ENCODE results near the gene AFAP1.

The AFAP1 gene

DNA sequence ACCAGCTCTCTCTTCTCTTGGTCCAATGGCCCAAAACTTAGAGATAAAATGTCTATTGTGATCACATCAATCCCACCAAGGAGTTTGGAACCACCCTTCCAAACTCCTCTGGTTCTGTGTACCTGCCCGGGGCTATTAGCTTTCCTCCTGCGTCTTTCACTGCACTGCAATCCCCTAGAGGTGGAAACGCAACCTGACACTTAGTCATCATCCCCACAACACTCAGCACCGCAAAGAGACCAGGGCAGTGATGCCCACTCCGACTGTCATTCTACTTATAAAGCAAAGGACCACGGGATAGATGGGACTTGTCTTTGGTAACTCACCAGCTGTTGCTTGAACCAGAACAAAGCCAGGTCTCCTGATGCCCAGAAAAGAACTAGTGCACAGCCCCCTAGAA, 22.0 kb downstream of the AFAP1 start:
- Histone ChIP-seq H3K36me3 (ENCODE audit: insufficient read depth, low read length) (no peaks in the 10 kb centered on the region), H4K20me1 (ENCODE audit: insufficient read depth, low read length, poor library complexity, severe bottlenecking) (no peaks in the 10 kb centered on the region), H3K9me2 (replicated peaks; ENCODE audit: low read depth, low read length) (no peaks in the 10 kb centered on the region), H3F3A (ENCODE audit: low read depth) (no peaks in the 10 kb centered on the region), H3K4me1 (ENCODE audit: insufficient read depth, low read length, poor library complexity, severe bottlenecking) (no peaks in the 10 kb centered on the region), H3K9ac (ENCODE audit: low read depth, low read length, poor library complexity, severe bottlenecking) (no peak overlapping the region), H3K4me2 (ENCODE audit: low read depth, low read length, poor library complexity, severe bottlenecking) (no peak overlapping the region), H3K27me3 (ENCODE audit: insufficient read depth, low read length, poor library complexity, severe bottlenecking) (no peaks in the 10 kb centered on the region), H2AFZ (ENCODE audit: low read length) (no peak overlapping the region), H3K4me3 (ENCODE audit: low read length, poor library complexity, severe bottlenecking) (no peak overlapping the region), H3K79me2 (ENCODE audit: insufficient read depth, low read length) (no peaks in the 10 kb centered on the region), H3K9me3 (ENCODE audit: insufficient read depth, low read depth, low read length) (no peaks in the 10 kb centered on the region)
- TF ChIP-seq, protein P1, sequence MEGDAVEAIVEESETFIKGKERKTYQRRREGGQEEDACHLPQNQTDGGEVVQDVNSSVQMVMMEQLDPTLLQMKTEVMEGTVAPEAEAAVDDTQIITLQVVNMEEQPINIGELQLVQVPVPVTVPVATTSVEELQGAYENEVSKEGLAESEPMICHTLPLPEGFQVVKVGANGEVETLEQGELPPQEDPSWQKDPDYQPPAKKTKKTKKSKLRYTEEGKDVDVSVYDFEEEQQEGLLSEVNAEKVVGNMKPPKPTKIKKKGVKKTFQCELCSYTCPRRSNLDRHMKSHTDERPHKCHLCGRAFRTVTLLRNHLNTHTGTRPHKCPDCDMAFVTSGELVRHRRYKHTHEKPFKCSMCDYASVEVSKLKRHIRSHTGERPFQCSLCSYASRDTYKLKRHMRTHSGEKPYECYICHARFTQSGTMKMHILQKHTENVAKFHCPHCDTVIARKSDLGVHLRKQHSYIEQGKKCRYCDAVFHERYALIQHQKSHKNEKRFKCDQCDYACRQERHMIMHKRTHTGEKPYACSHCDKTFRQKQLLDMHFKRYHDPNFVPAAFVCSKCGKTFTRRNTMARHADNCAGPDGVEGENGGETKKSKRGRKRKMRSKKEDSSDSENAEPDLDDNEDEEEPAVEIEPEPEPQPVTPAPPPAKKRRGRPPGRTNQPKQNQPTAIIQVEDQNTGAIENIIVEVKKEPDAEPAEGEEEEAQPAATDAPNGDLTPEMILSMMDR (conservative IDR thresholded peaks at IDR 0.05; ENCODE audit: low read length) = no peak
- no peak for TF ChIP-seq EZH2phosphoT487 (IDR thresholded peaks at IDR 0.05; ENCODE audit: borderline replicate concordance)

DNA sequence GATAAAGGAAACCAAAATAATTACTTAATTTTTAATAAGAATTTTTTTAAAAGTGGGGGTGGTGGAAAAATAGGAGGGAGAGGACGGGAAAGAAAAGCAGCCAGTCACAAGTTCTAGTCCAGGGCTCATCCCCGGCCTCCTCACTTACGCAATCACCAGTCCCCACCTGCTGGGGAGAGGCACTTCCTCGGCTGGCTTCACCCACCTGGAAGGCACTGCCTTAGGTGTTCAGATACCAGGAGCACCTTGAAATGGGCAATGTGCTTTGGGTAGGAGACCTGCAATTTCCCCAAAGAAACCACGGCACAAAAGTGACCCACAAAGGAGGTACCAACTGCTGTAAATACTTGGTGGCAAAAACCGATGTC, 23.8 kb downstream of the AFAP1 start:
- no peaks in the 10 kb centered on the region for H4K20me1 ChIP-seq (ENCODE audit: insufficient read depth, low read length, poor library complexity, severe bottlenecking)
- no peaks in the 10 kb centered on the region for H3K36me3 ChIP-seq (ENCODE audit: insufficient read depth, low read length)
- TF ChIP-seq, protein P1 (conservative IDR thresholded peaks at IDR 0.05; ENCODE audit: low read length) = no peak
- TF ChIP-seq EZH2phosphoT487 (IDR thresholded peaks at IDR 0.05; ENCODE audit: borderline replicate concordance) = no peak
- no peaks in the 10 kb centered on the region for H3F3A ChIP-seq (ENCODE audit: low read depth)
- H3K4me1 ChIP-seq (ENCODE audit: insufficient read depth, low read length, poor library complexity, severe bottlenecking) = no peaks in the 10 kb centered on the region
- no peaks in the 10 kb centered on the region for H3K9me2 ChIP-seq (replicated peaks; ENCODE audit: low read depth, low read length)
- no peaks in the 10 kb centered on the region; the same call in 1 of the 2 replicates for H3K9me3 ChIP-seq (ENCODE audit: insufficient read depth, low read depth, low read length)
- H3K79me2 ChIP-seq (ENCODE audit: insufficient read depth, low read length) = no peaks in the 10 kb centered on the region
- H3K4me3 ChIP-seq (ENCODE audit: low read length, poor library complexity, severe bottlenecking) = no peak overlapping the region
- no peaks in the 10 kb centered on the region for H3K27me3 ChIP-seq (ENCODE audit: insufficient read depth, low read length, poor library complexity, severe bottlenecking)
- no peak overlapping the region for H2AFZ ChIP-seq (ENCODE audit: low read length)
- H3K4me2 ChIP-seq (ENCODE audit: low read depth, low read length, poor library complexity, severe bottlenecking) = no peak overlapping the region
- H3K9ac ChIP-seq (ENCODE audit: low read depth, low read length, poor library complexity, severe bottlenecking) = no peak overlapping the region

DNA sequence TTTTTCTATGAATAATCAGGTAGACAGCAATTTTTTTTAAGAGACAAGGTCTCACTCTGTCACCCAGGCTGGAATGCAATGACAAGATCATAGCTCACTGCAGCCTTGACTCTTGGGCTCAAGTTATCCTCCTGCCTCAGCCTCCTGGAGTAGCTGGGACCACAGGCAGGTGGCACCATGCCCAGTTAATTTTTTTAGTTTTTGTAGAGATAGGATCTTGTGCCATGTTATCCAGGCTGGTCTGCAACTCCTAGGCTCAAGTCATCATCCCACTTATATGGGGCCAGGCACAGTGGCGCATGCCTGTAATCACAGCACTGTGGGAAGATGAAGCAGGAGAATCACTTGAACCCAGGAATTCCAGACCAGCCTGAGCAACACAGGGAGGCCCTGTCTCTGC, 26.8 kb downstream of the AFAP1 start:
- Histone ChIP-seq H3K27me3 (ENCODE audit: insufficient read depth, low read length, poor library complexity, severe bottlenecking) (no peaks in the 10 kb centered on the region), H3K9ac (ENCODE audit: low read depth, low read length, poor library complexity, severe bottlenecking) (no peak overlapping the region), H3K4me3 (ENCODE audit: low read length, poor library complexity, severe bottlenecking) (no peak overlapping the region), H2AFZ (ENCODE audit: low read length) (no peak overlapping the region), H3F3A (ENCODE audit: low read depth) (no peaks in the 10 kb centered on the region), H3K4me1 (ENCODE audit: insufficient read depth, low read length, poor library complexity, severe bottlenecking) (no peaks in the 10 kb centered on the region), H3K4me2 (ENCODE audit: low read depth, low read length, poor library complexity, severe bottlenecking) (no peak overlapping the region), H3K36me3 (ENCODE audit: insufficient read depth, low read length) (no peaks in the 10 kb centered on the region), H3K9me2 (replicated peaks; ENCODE audit: low read depth, low read length) (no peaks in the 10 kb centered on the region), H3K9me3 (ENCODE audit: insufficient read depth, low read depth, low read length) (no peaks in the 10 kb centered on the region; the same call in 1 of the 2 replicates), H4K20me1 (ENCODE audit: insufficient read depth, low read length, poor library complexity, severe bottlenecking) (no peaks in the 10 kb centered on the region), H3K79me2 (ENCODE audit: insufficient read depth, low read length) (no peaks in the 10 kb centered on the region)
- TF ChIP-seq, protein P1 (conservative IDR thresholded peaks at IDR 0.05; ENCODE audit: low read length) = no peak
- no peak for TF ChIP-seq EZH2phosphoT487 (IDR thresholded peaks at IDR 0.05; ENCODE audit: borderline replicate concordance)

All from Loucy (cell line).